GM12878 (cell line): ENCODE data around the gene NEK7.

Experiments used
- BHLHE40 ChIP-seq, 2 experiments: fragments of 450-650 bp in 1 of 2; IDR thresholded peaks; 2 replicates each; pipeline ENCODE4 v1.6.1; 2011 to 2017; ENCODE audit warnings: low read depth in 2 of 2, borderline replicate concordance in 1 of 2, improper control_type of control experiment in 1 of 2, low read length in 1 of 2, mild to moderate bottlenecking in 1 of 2
- CTCF ChIP-seq, 3 experiments: IDR thresholded peaks in 2 of 3; conservative IDR thresholded peaks in 1 of 3; 2 replicates each; pipeline ENCODE4 v1.5.1; 2011; ENCODE audit warnings: low read depth in 3 of 3, low read length in 3 of 3, mild to moderate bottlenecking in 3 of 3, control low read depth in 2 of 3, moderate library complexity in 2 of 3, inconsistent platforms in 1 of 3, mixed read lengths in 1 of 3; ENCODE audit not compliant: control insufficient read depth in 2 of 3, insufficient read depth in 1 of 3; ENCODE audit errors: extremely low read depth in 1 of 3
- EZH2 ChIP-seq: IDR thresholded peaks from 2 replicates; pipeline ENCODE4 v1.6.1; 2012; ENCODE audit warnings: low read depth, mild to moderate bottlenecking, control low read depth, inconsistent platforms, low read length, borderline replicate concordance; ENCODE audit not compliant: control insufficient read depth
- FOXK2 ChIP-seq: fragments of 450-650 bp; IDR thresholded peaks from 2 replicates; pipeline ENCODE4 v1.6.1; 2017; ENCODE audit warnings: mild to moderate bottlenecking, moderate library complexity
- GABPA ChIP-seq: IDR thresholded peaks from 2 replicates; pipeline ENCODE4 v1.6.1; 2014; ENCODE audit warnings: antibody characterized with exemption, low read depth, mild to moderate bottlenecking, inconsistent platforms
- JUND ChIP-seq: IDR thresholded peaks from 2 replicates; pipeline ENCODE4 v1.6.1; 2012; ENCODE audit warnings: low read depth, mild to moderate bottlenecking, low read length, improper control_type of control experiment, moderate library complexity
- KAT2A ChIP-seq: conservative IDR thresholded peaks from 2 replicates; pipeline ENCODE4 v1.6.1; 2011; ENCODE audit warnings: low read depth, low read length; ENCODE audit not compliant: control insufficient read depth
- MAX ChIP-seq: IDR thresholded peaks from 2 replicates; pipeline ENCODE4 v1.6.1; 2012; ENCODE audit warnings: low read depth, low read length, improper control_type of control experiment
- POLR2A ChIP-seq: IDR thresholded peaks from 2 replicates; pipeline ENCODE4 v1.6.1; 2011; ENCODE audit warnings: low read depth, mild to moderate bottlenecking, low read length
- SIN3A ChIP-seq: IDR thresholded peaks from 2 replicates; pipeline ENCODE4 v1.6.1; 2012; ENCODE audit warnings: low read depth, low read length, improper control_type of control experiment
- ZNF274 ChIP-seq: IDR thresholded peaks from one replicate; pipeline ENCODE4 v1.8.0; 2011; ENCODE audit not compliant: insufficient read length, insufficient read depth
- TF ChIP-seq, protein P1 (sequence below): fragments of 450-650 bp; conservative IDR thresholded peaks from 2 replicates; pipeline ENCODE4 v1.6.1; 2017; ENCODE audit warnings: mild to moderate bottlenecking, moderate library complexity

DNA sequence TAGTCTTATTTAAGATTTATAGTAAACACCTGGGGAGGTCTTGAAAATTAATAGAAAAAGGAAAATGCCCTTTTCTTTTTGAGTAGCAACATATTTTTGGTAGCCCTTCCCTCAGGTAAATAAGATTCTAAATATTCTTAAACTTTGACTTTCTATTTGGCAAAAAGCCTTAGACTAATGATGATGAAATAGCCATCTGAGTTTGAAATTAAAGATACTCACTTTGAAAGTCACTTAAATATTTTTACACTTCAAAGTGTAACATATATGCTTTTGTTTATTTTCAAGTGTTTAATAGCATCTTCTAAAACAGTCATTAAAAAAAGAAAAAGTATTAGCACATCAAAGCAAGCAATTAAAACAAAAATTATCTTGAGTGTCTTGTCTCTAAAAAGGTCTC is 135.1 kb downstream of the NEK7 start:
- TF ChIP-seq BHLHE40 (IDR thresholded peaks at IDR 0.05; ENCODE audit: borderline replicate concordance in 1 of 2, low read depth in 2 of 2, low read length in 1 of 2) (no peak), FOXK2 (no peak), MAX (no peak), JUND (no peak), GABPA (no peak), SIN3A (no peak), CTCF (IDR thresholded peaks at IDR 0.05 in 2 of 3, conservative IDR thresholded peaks at IDR 0.05 in 1 of 3; ENCODE audit: control insufficient read depth in 2 of 3, extremely low read depth in 1 of 3, insufficient read depth in 1 of 3, low read depth in 3 of 3, low read length in 3 of 3) (no peak), ZNF274 (no peak), EZH2 (no peak), KAT2A (no peak), POLR2A (no peak)
- TF ChIP-seq, protein P1, sequence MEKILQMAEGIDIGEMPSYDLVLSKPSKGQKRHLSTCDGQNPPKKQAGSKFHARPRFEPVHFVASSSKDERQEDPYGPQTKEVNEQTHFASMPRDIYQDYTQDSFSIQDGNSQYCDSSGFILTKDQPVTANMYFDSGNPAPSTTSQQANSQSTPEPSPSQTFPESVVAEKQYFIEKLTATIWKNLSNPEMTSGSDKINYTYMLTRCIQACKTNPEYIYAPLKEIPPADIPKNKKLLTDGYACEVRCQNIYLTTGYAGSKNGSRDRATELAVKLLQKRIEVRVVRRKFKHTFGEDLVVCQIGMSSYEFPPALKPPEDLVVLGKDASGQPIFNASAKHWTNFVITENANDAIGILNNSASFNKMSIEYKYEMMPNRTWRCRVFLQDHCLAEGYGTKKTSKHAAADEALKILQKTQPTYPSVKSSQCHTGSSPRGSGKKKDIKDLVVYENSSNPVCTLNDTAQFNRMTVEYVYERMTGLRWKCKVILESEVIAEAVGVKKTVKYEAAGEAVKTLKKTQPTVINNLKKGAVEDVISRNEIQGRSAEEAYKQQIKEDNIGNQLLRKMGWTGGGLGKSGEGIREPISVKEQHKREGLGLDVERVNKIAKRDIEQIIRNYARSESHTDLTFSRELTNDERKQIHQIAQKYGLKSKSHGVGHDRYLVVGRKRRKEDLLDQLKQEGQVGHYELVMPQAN, result no peak
